Measurements from ENCODE around the gene NDOR1. TPM values are rescaled to one million over a fixed set of nuclear protein-coding genes. Genes with fewer than 3 reads are reported as not detected.

NDOR1 gene
- total and polyA plus RNA-seq, 12 donors: 4.6 to 10.6 (median 5.6) TPM

DNA sequence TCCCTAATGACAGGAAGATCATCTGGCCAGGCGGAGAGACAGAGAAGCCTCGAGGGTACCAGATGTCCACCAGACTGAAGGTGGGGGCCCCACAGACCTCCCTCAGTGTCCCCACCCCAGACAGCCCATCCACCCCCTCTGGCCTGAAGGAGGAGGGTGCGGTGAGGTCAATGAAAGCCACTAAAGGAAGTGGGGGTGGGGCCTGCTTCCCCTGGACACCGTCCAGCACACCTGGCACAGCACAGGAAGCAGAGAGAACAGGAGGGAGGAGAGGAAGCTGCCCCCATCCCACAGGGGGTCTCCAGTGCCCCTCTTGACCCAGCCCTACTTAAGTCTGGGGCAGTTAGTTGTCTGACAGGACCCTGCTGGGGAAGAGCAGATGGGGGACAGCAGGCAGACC is 46.9 kb upstream of the NDOR1 start:
- H3K4me3 ChIP-seq: no peak overlapping the region
- H3K27ac ChIP-seq: no peak overlapping the region
- H3K36me3 ChIP-seq: no peaks in the 10 kb centered on the region
- H3K9me3 ChIP-seq: no peaks in the 10 kb centered on the region
- TF ChIP-seq, protein P1, sequence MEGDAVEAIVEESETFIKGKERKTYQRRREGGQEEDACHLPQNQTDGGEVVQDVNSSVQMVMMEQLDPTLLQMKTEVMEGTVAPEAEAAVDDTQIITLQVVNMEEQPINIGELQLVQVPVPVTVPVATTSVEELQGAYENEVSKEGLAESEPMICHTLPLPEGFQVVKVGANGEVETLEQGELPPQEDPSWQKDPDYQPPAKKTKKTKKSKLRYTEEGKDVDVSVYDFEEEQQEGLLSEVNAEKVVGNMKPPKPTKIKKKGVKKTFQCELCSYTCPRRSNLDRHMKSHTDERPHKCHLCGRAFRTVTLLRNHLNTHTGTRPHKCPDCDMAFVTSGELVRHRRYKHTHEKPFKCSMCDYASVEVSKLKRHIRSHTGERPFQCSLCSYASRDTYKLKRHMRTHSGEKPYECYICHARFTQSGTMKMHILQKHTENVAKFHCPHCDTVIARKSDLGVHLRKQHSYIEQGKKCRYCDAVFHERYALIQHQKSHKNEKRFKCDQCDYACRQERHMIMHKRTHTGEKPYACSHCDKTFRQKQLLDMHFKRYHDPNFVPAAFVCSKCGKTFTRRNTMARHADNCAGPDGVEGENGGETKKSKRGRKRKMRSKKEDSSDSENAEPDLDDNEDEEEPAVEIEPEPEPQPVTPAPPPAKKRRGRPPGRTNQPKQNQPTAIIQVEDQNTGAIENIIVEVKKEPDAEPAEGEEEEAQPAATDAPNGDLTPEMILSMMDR (IDR thresholded peaks at IDR 0.05): no peak
- H3K4me1 ChIP-seq: peaks cover 3 to 30% (median 25%) of the 10 kb centered on the region in 9 donors
- peaks cover 38 to 94% (median 89%) of the 10 kb centered on the region in 7 donors for H3K27me3 ChIP-seq
- intact Hi-C loops (cut with DNase I): no loop called here
- DNase-seq: no peak
- WGBS, 2 donors: 32 to 38% methylated on average over 4 of the region's 4 CpGs
- ATAC-seq: no peak

DNA sequence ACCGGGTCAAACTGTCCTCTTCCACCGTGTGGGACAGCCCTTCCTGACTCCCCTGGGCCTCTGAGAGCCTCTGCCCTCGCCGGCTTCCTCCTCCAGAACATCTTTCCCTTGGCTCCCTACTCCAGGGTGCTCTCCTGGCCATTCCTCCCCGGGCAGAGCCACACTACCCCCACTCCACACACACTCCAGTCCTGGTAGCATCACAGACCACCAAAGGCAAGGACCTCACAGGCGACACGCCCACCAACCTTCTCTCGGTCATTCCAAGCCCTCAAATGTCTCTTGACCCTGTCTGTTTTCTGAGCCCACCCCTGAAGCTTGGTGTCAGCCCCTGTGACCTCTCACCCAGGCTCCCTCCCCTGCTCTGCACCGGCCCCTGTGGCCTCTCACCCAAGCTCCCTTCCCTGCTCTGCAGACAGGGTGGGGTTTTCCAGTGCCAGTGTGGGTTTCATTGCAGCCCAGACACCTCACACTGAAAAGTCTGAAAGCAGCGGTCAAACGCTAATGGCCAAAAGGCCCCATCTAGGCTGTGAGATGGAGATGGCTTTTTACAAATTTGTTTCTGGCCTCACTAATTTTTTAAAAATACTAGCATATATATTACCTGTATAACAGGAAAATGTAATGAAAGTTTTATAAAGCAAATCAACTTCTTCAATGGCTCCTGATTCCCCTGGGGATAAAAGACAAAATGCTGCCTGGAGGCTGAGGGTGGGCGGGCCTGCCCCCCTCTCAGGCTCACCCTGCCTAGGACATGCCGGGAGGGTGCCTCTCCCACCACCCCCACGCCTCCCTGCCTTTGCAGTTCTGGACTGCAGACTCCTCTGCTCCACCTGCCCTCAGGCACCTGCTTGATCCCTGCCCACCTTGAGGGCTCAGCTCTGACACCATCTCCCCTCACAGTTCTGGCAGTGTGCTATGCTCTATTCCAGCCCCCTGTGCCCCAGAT is 46.1 kb upstream of the NDOR1 start:
- no peak overlapping the region for H3K4me3 ChIP-seq
- ATAC-seq (no peak), DNase-seq (no peak)
- TF ChIP-seq, protein P1 (IDR thresholded peaks at IDR 0.05): no peak
- intact Hi-C loops (cut with DNase I): no loop called here
- no peaks in the 10 kb centered on the region for H3K9me3 ChIP-seq
- peaks cover 3 to 30% (median 25%) of the 10 kb centered on the region in 9 donors for H3K4me1 ChIP-seq
- H3K27me3 ChIP-seq: peaks cover 46 to 100% (median 95%) of the 10 kb centered on the region in 7 donors
- no peaks in the 10 kb centered on the region for H3K36me3 ChIP-seq
- no peak overlapping the region for H3K27ac ChIP-seq
- 36 to 41% methylated on average over 14 of the region's 14 CpGs for WGBS, 2 donors

DNA sequence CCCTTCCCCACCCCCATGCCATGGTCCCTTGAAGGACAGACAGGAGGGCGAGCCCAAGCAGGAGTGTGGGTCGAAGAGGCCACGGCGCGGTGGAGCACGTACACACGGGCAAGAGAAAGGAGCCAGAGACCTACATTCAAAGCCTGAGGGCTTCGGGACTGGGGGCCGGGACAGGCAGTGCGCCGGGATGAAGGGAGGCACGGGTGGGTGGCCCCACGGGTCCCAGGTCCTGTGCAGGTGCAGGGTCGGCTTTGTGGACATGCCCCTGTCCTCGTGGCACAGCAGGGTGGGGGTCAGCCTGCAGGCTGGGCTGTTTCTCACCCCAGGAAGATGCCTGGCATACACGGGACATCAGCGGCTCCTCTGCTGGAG is 45.5 kb upstream of the NDOR1 start:
- intact Hi-C loops (cut with DNase I): no loop called here
- H3K4me3 ChIP-seq: no peak overlapping the region
- 64 to 68% methylated on average over 17 of the region's 17 CpGs for WGBS, 2 donors
- ATAC-seq (no peak), DNase-seq (no peak)
- H3K4me1 ChIP-seq: peaks cover 3 to 30% (median 25%) of the 10 kb centered on the region in 9 donors
- peaks cover 52 to 100% (median 99%) of the 10 kb centered on the region in 7 donors for H3K27me3 ChIP-seq
- H3K36me3 ChIP-seq: no peaks in the 10 kb centered on the region
- TF ChIP-seq, protein P1 (IDR thresholded peaks at IDR 0.05): no peak
- no peak overlapping the region for H3K27ac ChIP-seq
- no peaks in the 10 kb centered on the region for H3K9me3 ChIP-seq

DNA sequence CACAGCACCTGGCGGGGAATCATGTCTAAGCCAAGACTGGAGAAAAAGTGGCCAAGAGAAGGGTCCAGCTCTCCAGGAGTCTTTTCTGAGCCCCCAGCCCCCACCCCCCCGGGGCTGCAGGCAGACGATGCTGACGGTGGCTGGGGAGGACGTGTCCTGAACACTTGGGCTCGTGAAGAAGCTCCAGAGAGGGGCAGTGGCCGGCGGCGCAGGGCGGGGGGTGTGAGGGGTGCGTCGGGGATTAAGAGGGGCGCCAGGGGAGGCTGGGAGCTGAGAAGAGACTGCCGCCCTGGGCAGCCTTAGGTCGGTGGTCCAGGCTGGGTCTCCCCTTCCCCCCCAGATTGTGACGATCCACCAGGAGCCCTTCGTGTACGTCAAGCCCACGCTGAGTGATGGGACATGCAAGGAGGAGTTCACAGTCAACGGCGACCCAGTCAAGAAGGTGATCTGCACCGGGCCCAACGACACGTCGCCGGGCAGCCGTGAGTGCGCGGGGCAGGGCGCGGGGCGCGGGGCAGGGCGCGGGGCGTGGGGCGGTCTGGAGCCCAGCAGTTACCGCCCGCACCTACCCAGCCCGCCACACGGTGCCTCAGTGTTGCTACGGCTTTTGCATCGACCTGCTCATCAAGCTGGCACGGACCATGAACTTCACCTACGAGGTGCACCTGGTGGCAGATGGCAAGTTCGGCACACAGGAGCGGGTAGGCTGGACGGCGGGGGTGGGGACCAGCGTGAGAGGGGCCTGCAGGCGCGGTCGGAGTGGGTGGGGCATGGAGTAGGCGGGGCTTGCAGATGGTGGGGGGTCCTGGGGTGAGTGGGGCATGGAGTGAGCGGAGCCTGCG is 44.6 kb upstream of the NDOR1 start:
- H3K4me3 ChIP-seq: no peak overlapping the region
- intact Hi-C loops (cut with DNase I): no loop called here
- no peak for ATAC-seq
- DNase-seq: no peak
- no peaks in the 10 kb centered on the region for H3K36me3 ChIP-seq
- TF ChIP-seq, protein P1 (IDR thresholded peaks at IDR 0.05): no peak
- peaks cover 55 to 100% (median 100%) of the 10 kb centered on the region in 7 donors for H3K27me3 ChIP-seq
- H3K27ac ChIP-seq: no peak overlapping the region
- no peaks in the 10 kb centered on the region for H3K9me3 ChIP-seq
- WGBS, 2 donors: 32 to 36% methylated on average over 55 to 56 of the region's 56 CpGs
- peaks cover 3 to 30% (median 25%) of the 10 kb centered on the region in 9 donors for H3K4me1 ChIP-seq
